SHP77 (cell line): ENCODE results near the gene FAM168A.
"Not testable (repeated sequence)": the region's sequence is repeated elsewhere in the genome, so short reads cannot be mapped to it uniquely, and the experiment has no call there.

Experiments
- DNase-seq, 2 experiments: peaks; one replicate each; lab custom pipeline; 2025; lab: John Stamatoyannopoulos, UW

FAM168A gene

GRCh38 chr11:73592640-73593039 is 5.3 kb downstream of the FAM168A start:
- DNase-seq, result no peak

- no peak for DNase-seq
Measured at GRCh38 chr11:73591743-73592142, 6.2 kb downstream of the FAM168A start.

DNA sequence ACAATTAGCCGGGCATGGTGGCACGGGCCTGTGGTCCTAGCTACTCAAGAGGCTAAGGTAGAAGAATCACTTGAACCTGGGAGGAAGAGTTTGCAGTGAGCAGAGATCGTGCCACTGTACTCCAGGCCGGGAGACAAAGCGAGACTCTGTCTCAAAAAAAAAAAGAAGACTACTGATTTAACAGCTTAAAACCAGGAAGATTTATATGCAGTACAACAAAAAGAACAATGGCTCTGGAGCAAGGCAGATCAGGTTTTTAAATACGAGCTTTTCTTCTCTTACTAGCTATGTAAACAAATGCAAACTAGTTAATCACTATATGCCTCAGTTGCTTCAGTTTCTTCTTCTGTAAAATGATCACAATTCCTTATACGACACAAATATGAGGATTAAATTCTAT is 6.9 kb downstream of the FAM168A start:
- DNase-seq, result no peak

- no peak for DNase-seq
Measured at GRCh38 chr11:73586791-73587190, 11.1 kb downstream of the FAM168A start.

DNA sequence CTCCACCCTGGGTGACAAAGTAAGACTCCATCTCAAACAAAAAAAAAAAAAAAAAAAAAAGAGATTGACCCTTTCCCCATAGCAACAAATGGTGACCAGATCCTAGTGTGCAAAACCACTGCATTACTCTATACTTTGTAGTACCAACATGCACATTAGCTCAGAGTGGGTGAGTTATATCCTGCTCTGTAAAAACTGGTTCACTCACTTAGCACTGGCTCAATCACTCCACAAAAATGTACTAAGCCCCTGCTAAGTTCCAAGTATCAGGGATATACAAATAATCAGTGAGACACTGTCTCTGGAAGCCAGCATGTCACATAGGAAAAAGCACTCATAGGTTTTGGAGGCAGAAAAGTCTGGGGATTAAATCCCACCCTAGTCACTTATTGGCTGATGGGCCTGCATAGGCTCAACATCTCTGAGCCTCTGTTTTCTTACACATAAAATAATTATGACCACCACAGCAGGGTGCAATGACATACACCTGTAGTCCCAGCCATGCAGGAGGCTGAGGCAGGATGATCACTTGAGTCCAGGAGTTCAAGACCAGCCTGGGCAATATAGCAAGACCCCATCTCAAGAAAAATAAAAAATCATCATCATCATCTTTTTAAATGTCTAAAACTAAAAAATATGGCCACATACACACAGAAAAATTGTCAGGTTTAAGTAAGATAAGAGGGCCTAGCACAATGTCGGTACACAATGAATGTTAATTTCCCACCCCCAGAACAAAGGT is 11.9 kb downstream of the FAM168A start:
- no peak for DNase-seq

DNA sequence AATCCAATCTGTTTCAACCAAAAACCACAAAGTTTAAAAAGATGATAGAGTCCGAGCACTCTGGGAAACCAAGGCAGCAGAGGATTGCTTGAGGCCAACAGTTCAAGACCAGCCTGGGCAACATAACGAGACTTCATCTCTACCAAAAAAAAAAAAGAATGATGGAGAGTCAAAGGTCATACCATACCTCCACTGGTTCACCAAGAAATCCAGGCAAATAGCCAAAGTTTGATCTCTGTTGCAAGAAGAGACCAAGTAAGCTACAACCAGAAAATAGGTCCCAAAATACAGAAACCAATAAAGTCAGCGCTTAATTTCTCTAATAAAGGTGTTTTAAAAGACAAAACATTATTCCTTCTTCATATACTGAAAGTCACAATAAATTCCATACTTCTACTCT is 13.1 kb downstream of the FAM168A start:
- no peak for DNase-seq

DNA sequence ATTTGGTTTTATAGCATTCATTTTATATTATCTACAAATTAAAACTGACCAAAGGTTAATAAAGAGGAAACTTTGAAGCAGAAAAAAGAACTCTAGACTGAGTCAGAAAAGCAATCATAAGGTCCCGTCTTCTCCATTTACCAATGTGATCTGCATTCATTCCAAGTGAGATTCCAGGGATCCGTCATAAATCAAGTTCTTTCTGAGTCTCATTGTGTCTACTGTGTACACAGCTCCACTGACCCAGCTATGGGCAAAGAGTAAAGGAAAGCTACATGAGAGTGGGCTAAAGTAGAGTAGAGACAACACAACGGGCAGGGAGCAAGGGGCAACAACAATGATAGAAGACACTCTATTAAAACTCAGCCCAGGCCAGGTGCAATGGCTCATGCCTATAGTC is 15.3 kb downstream of the FAM168A start:
- DNase-seq, result no peak

GRCh38 chr11:73580749-73581148 is 17.2 kb downstream of the FAM168A start:
- not testable (repeated sequence) for DNase-seq

GRCh38 chr11:73579641-73580434 is 18.1 kb downstream of the FAM168A start:
- DNase-seq, result no peak

- no peak for DNase-seq
Measured at GRCh38 chr11:73578592-73579185, 19.2 kb downstream of the FAM168A start.

- DNase-seq, result no peak
Measured at GRCh38 chr11:73577496-73577917, 20.4 kb downstream of the FAM168A start.

DNA sequence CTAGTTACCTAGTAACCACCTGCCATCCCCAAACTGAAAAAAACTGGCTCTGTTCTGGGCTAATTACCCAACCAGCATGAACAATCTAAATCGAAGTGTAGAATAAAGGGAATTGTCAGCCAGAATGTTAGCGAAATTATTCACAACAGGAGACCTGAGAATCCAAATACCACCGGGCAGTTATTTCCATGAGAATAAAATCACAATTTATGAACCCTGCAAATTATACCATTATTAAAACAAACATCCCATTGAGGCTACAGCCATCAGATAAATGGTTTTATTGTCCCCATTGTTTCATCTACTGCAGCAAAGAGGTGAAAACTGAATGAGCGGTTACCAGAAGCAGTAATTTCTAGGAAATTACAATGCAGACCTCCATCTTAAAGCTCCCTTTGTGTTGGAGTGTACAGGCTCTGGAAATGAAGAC is 21.7 kb downstream of the FAM168A start:
- no peak for DNase-seq

- not testable (repeated sequence) for DNase-seq
Measured at GRCh38 chr11:73571982-73572381, 25.9 kb downstream of the FAM168A start.

GRCh38 chr11:73570415-73571114 is 27.3 kb downstream of the FAM168A start:
- no peak for DNase-seq

GRCh38 chr11:73566977-73567755 is 30.7 kb downstream of the FAM168A start:
- DNase-seq, result no peak

- no peak for DNase-seq
Measured at GRCh38 chr11:73566422-73566821, 31.5 kb downstream of the FAM168A start.

DNA sequence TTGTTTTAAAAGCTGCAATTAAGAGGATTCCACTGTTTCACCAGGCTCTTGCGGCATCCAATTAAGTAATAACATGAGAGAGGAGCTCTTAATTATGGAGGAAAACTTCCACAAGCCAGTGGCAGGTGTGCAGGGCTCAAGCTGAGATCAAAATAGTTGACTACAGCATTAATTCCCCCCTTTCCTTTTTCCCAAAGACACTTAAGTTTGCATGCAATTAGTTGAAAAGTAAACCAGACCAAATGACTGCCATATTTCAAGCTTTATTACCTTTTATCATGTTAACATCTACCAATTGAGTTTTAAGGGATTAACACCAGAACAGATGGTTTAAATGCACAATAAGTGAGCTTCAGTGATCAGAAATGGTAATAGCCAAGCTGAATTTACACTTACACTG is 32.1 kb downstream of the FAM168A start:
- DNase-seq, result no peak

- no peak for DNase-seq
Measured at GRCh38 chr11:73564903-73565302, 33.0 kb downstream of the FAM168A start.

DNA sequence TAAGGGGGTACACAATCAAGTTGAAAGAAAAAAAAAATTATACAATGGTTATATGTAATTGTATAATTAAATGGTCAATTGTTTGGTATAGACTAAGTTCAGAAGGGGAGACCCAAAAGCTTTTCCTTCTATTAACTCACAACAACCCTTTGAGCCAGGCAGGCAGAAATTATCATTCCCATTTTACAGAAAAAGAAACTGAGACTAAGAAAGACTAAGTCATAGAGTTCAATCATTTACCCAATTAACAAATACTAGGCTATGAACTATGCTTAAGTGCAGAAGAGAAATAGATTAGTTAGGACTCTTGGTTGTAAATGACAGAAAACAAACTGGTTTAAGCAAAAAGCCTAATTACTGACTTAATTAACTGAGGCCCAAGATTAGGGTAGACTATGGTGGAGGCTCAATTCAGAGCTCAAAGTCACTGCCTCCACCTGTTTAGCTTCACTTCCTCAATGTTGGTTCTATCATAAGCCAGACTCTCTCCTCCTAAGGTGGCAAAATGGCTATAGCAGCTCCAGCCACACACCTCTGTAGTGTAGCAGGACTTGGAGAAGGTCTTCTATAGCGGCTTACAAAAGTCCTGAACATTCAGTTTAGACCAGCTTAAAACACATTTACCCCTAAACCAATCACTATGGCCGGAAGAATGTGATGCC is 34.2 kb downstream of the FAM168A start:
- DNase-seq, result no peak

DNA sequence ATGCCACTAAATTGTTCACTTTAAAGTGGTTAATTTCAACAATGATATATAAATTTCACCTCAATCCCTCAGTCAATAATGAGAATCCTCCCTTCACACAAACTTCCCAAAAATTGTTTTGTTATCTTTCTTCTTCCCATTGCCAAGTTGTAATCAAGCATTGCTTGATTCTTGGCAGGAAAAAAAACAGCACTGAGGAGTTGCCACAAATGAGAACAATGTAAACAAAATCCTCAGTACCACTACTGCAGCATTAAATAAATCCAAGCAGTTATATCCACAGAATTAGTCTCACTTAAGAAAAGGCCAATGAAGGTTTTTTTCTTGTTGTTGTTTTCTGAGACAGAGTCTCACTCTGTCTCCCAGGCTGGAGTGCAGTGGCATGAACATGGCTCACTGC is 38.2 kb downstream of the FAM168A start:
- no peak for DNase-seq

DNA sequence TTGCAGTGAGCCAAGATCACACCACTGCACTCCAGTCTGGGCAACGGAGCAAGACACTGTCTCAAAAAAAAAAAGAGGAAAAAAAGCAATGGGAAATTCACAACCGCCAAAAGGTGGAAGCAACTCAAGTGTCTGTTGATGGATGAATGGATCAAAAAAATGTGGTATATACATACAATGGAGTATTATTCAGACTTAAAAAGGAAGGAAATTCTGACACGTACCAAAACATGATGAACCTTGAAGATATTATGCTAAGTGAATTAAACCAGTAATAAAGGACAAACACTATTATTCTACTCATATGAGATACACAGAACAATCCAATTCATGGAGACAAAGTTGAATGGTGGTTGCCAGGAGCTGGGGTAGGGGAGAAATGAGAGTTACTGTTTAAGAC is 40.9 kb downstream of the FAM168A start:
- no peak for DNase-seq
